Measurements from ENCODE around the gene RSAD2.

The RSAD2 gene

GRCh38 chr2:6906165-6906741, 28.7 kb downstream of the RSAD2 start:
- DNase-seq: no peak

GRCh38 chr2:6908291-6908690, 30.7 kb downstream of the RSAD2 start:
- DNase-seq: no peak

DNA sequence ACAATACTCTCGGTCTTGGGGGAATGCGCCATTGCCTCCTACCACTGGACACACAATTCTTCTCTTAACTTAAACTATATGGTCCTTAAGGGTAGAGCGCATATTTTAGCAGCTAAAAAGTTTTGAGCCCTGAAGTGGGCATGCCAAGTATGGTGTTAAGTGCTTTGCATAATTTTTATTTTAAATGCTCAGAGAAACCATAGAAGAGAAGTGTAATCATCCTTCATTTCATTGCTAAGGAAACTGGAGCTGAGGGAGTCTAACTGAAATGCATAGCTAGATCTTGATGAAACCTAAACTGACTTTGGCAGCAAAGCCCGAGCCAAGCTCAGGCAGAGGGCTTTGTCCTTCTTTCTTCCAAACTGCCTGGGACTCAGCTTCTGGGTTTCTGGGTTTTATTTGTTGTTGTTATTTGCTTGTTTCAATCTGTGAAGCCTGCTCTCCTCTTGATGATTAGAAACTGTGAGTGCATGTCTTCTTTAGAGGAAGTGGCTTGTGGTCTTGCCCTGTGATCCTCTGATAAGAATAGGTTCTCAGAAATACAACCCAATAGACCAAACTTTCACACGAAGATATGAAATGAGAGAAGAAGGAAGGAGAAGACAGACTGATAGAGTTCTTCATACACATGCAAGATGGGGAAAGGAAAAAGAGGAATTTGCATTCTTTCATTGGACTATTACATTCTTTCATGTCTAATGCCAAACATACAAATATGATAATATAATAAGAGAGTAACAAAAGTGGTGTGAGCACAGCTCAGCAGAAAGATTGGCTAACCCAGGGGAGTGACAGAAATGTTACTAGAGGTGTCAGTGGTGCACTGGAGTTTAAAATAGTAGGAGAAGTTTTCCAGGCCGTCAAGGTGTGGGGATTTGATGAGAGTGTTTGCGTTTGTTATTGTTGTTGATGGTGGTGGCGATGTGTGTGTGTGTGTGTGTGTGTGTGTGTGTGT, 32.1 kb downstream of the RSAD2 start:
- DNase-seq: no peak

DNA sequence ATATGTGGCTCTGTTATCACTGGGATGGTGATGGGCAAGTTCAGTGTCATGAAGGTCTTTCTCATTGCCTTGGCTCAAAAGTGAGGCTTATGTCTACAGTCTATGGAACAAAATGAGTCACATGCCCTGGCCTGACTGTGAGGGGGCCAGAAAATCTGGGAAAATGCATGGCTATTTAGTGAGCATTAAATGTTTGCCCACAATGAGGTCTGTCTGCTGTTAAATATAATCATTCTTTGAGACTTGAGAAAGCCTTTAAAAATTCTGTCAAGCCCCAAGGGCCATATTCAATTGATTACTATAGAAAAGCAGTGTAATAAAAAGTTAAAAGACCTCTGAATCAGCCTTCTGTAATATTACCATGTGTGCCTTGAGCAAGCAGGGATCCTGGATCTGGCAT, 34.1 kb downstream of the RSAD2 start:
- no peak for DNase-seq

DNA sequence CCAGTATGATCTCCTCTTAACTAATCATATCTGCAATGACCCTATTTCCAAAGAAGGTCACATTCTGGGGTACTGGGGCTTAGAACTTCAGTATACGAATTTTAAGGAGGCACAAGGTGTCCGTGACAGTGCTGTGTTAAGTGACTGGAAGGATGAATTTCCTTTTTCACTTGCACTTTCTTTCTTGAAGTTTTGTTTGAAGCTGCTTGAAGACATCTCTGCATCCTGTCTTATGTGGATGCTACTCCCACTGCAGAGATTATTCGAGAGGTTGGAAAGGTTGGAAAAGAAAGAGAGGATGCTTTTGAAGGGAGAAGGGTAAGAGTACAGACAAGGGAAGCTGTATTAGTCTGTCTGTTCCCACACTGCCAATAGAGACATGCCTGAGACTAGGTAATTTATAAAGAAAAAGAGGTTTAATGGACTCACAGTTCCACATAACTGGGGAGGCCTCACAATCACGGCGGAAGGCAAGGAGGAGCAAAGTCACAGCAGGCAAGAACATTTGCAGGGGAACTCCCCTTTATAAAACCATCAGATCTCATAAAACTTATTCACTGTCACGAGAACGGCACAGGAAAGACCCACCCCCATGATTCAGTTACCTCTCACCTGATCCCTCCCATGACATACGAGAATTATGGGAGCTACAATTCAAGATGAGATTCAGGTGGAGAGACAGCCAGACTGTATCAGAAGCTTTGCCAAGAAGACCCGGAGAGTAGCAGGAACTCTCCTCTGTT, 36.0 kb downstream of the RSAD2 start:
- no peak for DNase-seq

GRCh38 chr2:6914828-6915227, 37.3 kb downstream of the RSAD2 start:
- DNase-seq: no peak

- no peak for DNase-seq
Observed at GRCh38 chr2:6915399-6915798, 37.8 kb downstream of the RSAD2 start.

- no peak for DNase-seq
Observed at GRCh38 chr2:6916224-6916623, 38.6 kb downstream of the RSAD2 start.

DNA sequence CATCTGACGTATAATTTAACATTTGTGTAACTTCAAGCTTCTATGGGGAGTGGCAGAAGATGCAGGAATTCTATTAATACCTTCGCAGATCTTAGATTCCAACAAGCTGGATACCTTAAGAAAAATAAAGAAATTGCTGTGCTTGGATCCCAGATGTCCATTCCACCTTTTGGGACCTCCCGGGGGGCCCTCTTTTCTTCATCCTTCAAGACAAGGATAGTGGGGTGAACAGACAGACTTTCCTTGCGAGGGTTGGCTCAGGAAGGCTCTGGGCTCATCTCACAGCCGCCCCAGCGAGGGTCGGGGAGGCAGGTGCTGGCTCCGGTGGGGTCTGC, 39.1 kb downstream of the RSAD2 start:
- DNase-seq: no peak

GRCh38 chr2:6917071-6917760, 39.6 kb downstream of the RSAD2 start, which contains the start of gene RNF144A:
TSS of gene RNF144A (plus strand) at chr2:6917412. CDS start at chr2:6996927, 79,515 bp downstream.
- peak; percentile 86 for DNase-seq

DNA sequence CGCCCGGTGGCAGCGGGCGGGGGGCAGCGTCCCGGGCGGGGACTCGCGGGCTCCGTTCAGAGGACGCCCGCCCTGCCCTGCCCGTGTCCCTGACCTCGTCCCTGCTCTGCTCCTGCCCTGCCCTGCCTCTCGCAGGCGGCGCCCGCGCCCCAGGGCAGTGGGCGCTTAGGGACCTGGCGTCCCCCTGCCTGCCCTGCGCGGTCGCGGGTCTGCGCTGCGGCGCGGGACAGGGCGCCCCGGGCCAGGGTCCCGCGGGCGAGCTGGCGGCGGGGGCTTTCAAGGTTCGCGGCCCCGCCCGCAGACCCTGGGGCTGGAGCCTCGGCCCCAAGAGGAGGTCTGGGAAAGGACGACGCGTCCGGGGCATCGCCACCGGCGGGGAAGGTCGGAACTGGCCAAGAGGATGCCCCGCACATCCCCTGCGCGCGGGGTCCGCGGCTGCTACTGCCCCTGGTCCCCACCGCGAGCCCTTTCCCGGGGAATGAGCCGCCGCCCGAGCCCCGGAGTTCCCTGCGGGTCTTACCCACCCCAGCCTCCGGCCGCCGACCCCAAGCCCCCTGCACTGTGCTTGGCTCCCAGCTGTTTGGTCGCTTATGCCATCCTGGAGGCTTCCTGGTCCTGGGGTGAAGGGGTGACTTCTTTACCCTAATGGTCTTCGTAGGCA, 40.3 kb downstream of the RSAD2 start:
- DNase-seq: peak; percentile 74

- DNase-seq: peak; percentile 34
Observed at GRCh38 chr2:6919901-6920742, 42.5 kb downstream of the RSAD2 start.

GRCh38 chr2:6920743-6921064, 43.1 kb downstream of the RSAD2 start:
- no peak for DNase-seq

DNA sequence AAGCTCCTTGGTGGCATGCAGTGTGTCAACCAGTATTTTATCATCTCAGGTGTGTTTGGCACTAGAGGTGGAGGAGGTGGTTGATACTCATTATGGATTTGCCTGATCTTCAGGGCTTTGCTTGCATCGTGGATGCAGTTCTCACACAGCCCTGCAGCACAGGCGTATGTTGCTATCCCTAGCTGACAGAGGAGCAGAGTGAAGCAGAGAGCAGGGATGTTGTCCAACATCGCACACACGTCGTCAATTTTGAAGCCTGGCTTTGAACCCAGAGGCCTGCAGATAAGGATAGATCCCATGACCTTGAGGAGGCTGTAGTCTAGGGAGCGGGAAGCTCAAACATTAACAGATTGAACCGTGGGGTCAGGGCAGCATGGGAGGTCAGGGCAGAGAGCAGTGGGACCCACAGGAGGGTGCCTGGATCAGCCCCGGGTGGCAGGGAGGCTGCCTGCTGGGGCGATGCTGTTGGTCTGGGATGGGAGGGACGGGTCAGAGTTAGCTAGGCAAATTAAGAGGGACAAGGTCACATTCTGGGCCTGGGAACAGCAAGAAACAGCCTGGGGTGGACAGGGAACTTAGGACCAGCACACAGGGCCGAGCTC, 43.8 kb downstream of the RSAD2 start:
- peak; percentile 17 for DNase-seq

GRCh38 chr2:6922201-6922656, 44.7 kb downstream of the RSAD2 start:
- DNase-seq: peak; percentile 60

GRCh38 chr2:6923319-6923718, 45.7 kb downstream of the RSAD2 start:
- DNase-seq: no peak

- DNase-seq: no peak
Observed at GRCh38 chr2:6924101-6924923, 46.7 kb downstream of the RSAD2 start.

GRCh38 chr2:6924924-6925409, 47.4 kb downstream of the RSAD2 start:
- DNase-seq: no peak

GRCh38 chr2:6926071-6926732, 48.6 kb downstream of the RSAD2 start:
- DNase-seq: no peak

Data from right kidney (tissue), 1 donor.